ENCODE data around the gene ARHGAP22. TPM values are rescaled to one million over a fixed set of nuclear protein-coding genes. Genes with fewer than 3 reads are reported as not detected.

The ARHGAP22 gene
- polyA plus RNA-seq, 3 donors, result 1.5 to 7.8 (median 1.9) TPM

GRCh38 chr10:48439031-48439430, 165.8 kb downstream of the ARHGAP22 start:
- H3K27ac ChIP-seq (ENCODE audit: low read depth in 1 of 2, low read length in 2 of 2), result no peak overlapping the region
- no peaks in the 10 kb centered on the region for H3K79me2 ChIP-seq (ENCODE audit: insufficient read depth, low read length)
- no peak overlapping the region for H3K4me2 ChIP-seq (replicated peaks; ENCODE audit: extremely low read depth, low read length, poor library complexity, severe bottlenecking)
- H3K36me3 Mint-ChIP-seq, result peaks cover 19 to 20% of the 10 kb centered on the region in 2 donors
- no peaks in the 10 kb centered on the region for H3K9me3 ChIP-seq (replicated peaks in 1 of 2; ENCODE audit: control insufficient read depth in 1 of 2, insufficient read depth in 1 of 2, low read length in 2 of 2)
- H3K27ac Mint-ChIP-seq, result no peak overlapping the region
- peaks cover 14 to 26% of the 10 kb centered on the region in 2 donors for H3K36me3 ChIP-seq (replicated peaks in 1 of 2; ENCODE audit: control insufficient read depth in 1 of 2, insufficient read depth in 2 of 2, low read length in 2 of 2)
- DNase-seq, result no peak
- no peak for TF ChIP-seq CTCF (IDR thresholded peaks at IDR 0.05)
- H2AFZ ChIP-seq (ENCODE audit: insufficient read depth, low read depth, low read length, poor library complexity, severe bottlenecking), result no peak overlapping the region
- no peak overlapping the region for H3K4me3 ChIP-seq (replicated peaks in 1 of 3; ENCODE audit: low read depth in 2 of 3, low read length in 3 of 3)
- no peak overlapping the region for H3K9ac ChIP-seq (ENCODE audit: insufficient read depth, low read length, poor library complexity, severe bottlenecking)
- H3K4me1 Mint-ChIP-seq, result no peaks in the 10 kb centered on the region
- H4K20me1 ChIP-seq (ENCODE audit: insufficient read depth, low read length), result no peaks in the 10 kb centered on the region
- peaks cover 0 to 4% (median 3%) of the 10 kb centered on the region in 3 donors for H3K27me3 Mint-ChIP-seq (ENCODE audit: low read depth in 3 of 3)
- no peaks in the 10 kb centered on the region for H3K4me1 ChIP-seq (ENCODE audit: control insufficient read depth in 1 of 2, insufficient read depth in 2 of 2, low read length in 2 of 2)
- no CpG with 5 or more reads among the region's 2 CpGs for WGBS (ENCODE audit: insufficient coverage)
- no peak overlapping the region for H3K4me3 Mint-ChIP-seq
- intact Hi-C loops (cut with micrococcal nuclease), result no loop called here
- H3K27me3 ChIP-seq (ENCODE audit: control insufficient read depth in 2 of 2, insufficient read depth in 2 of 2, low read length in 2 of 2), result no peaks in the 10 kb centered on the region
- no peaks in the 10 kb centered on the region for H3K9me3 Mint-ChIP-seq

GRCh38 chr10:48437546-48437945, 167.3 kb downstream of the ARHGAP22 start:
- H3K4me2 ChIP-seq (replicated peaks; ENCODE audit: extremely low read depth, low read length, poor library complexity, severe bottlenecking), result no peak overlapping the region
- Mint-ChIP-seq H3K4me3 (no peak overlapping the region), H3K9me3 (no peaks in the 10 kb centered on the region), H3K27ac (no peak overlapping the region), H3K36me3 (peaks cover 26% of the 10 kb centered on the region in 2 donors), H3K27me3 (ENCODE audit: low read depth in 3 of 3) (peaks cover 0 to 2% (median 0%) of the 10 kb centered on the region in 3 donors), H3K4me1 (no peaks in the 10 kb centered on the region)
- no peak for DNase-seq
- WGBS (ENCODE audit: insufficient coverage), result 95% methylated on average over 2 of the region's 3 CpGs
- H3K27me3 ChIP-seq (ENCODE audit: control insufficient read depth in 2 of 2, insufficient read depth in 2 of 2, low read length in 2 of 2), result no peaks in the 10 kb centered on the region
- no peaks in the 10 kb centered on the region for H3K4me1 ChIP-seq (ENCODE audit: control insufficient read depth in 1 of 2, insufficient read depth in 2 of 2, low read length in 2 of 2)
- H3K9me3 ChIP-seq (replicated peaks in 1 of 2; ENCODE audit: control insufficient read depth in 1 of 2, insufficient read depth in 1 of 2, low read length in 2 of 2), result no peaks in the 10 kb centered on the region
- TF ChIP-seq CTCF (IDR thresholded peaks at IDR 0.05), result no peak
- no peak overlapping the region for H3K27ac ChIP-seq (ENCODE audit: low read depth in 1 of 2, low read length in 2 of 2)
- no peak overlapping the region for H2AFZ ChIP-seq (ENCODE audit: insufficient read depth, low read depth, low read length, poor library complexity, severe bottlenecking)
- intact Hi-C loops (cut with micrococcal nuclease), result no loop called here
- no peaks in the 10 kb centered on the region for H4K20me1 ChIP-seq (ENCODE audit: insufficient read depth, low read length)
- H3K36me3 ChIP-seq (replicated peaks in 1 of 2; ENCODE audit: control insufficient read depth in 1 of 2, insufficient read depth in 2 of 2, low read length in 2 of 2), result peaks cover 16 to 32% of the 10 kb centered on the region in 2 donors
- H3K4me3 ChIP-seq (replicated peaks in 1 of 3; ENCODE audit: low read depth in 2 of 3, low read length in 3 of 3), result no peak overlapping the region
- H3K9ac ChIP-seq (ENCODE audit: insufficient read depth, low read length, poor library complexity, severe bottlenecking), result no peak overlapping the region
- no peaks in the 10 kb centered on the region for H3K79me2 ChIP-seq (ENCODE audit: insufficient read depth, low read length)

Data from CD14-positive monocyte (primary cell).